Neuronal stem cell (in vitro differentiated cells): Measurements from ENCODE around the gene SHROOM4.

Experiments
- DNase-seq: peaks from one replicate; pipeline ENCODE4 v3.0.0-alpha.2; 2013; ENCODE audit warnings: low spot score
- H2AFZ ChIP-seq: one replicate; pipeline ENCODE4 v1.6.1; 2013; ENCODE audit warnings: mild to moderate bottlenecking, low read length, inconsistent platforms
- H2AK5ac ChIP-seq: 2 replicates; pipeline ENCODE4 v1.6.1; 2013; ENCODE audit warnings: low read depth, mild to moderate bottlenecking, inconsistent platforms, low read length, moderate library complexity, mixed read lengths
- H2BK120ac ChIP-seq: 2 replicates; pipeline ENCODE4 v1.6.1; 2013; ENCODE audit warnings: low read depth, mild to moderate bottlenecking, inconsistent platforms, low read length, moderate library complexity, mixed read lengths
- H2BK12ac ChIP-seq: one replicate; pipeline ENCODE4 v1.6.1; 2013; ENCODE audit warnings: low read length, inconsistent platforms
- H2BK15ac ChIP-seq: 2 replicates; pipeline ENCODE4 v1.6.1; 2013; ENCODE audit warnings: mild to moderate bottlenecking, low read length, inconsistent platforms, mixed read lengths
- H2BK5ac ChIP-seq: one replicate; pipeline ENCODE4 v1.6.1; 2013; ENCODE audit warnings: inconsistent platforms, mild to moderate bottlenecking, low read length, moderate library complexity
- H3K14ac ChIP-seq: one replicate; pipeline ENCODE4 v1.6.1; 2013; ENCODE audit warnings: low read length, inconsistent platforms
- H3K18ac ChIP-seq: 2 replicates; pipeline ENCODE4 v1.6.1; 2013; ENCODE audit warnings: low read length, inconsistent platforms
- H3K23ac ChIP-seq: 2 replicates; pipeline ENCODE4 v1.6.1; 2013; ENCODE audit warnings: low read depth, mild to moderate bottlenecking, mixed read lengths, low read length, inconsistent platforms; ENCODE audit not compliant: poor library complexity
- H3K27ac ChIP-seq: replicated peaks from 3 replicates; pipeline ENCODE4 v1.5.1; 2013; ENCODE audit warnings: low read length, inconsistent platforms
- H3K27me3 ChIP-seq, 3 experiments: 2 replicates each; pipeline ENCODE4 v1.6.1; 2013; ENCODE audit warnings: low read length in 3 of 3, mild to moderate bottlenecking in 2 of 3, inconsistent platforms in 1 of 3, low read depth in 1 of 3, mixed read lengths in 1 of 3, moderate library complexity in 1 of 3; ENCODE audit not compliant: control insufficient read depth in 3 of 3, insufficient read depth in 3 of 3
- H3K36me3 ChIP-seq, 2 donors: replicated peaks in 1 of 2; 2 replicates each; pipeline ENCODE4 v1.6.1; 2013; ENCODE audit warnings: low read length in 2 of 2; ENCODE audit not compliant: control insufficient read depth in 2 of 2, insufficient read depth in 2 of 2
- H3K4ac ChIP-seq: 2 replicates; pipeline ENCODE4 v1.6.1; 2013; ENCODE audit warnings: inconsistent platforms, mild to moderate bottlenecking, low read length, moderate library complexity
- H3K4me1 ChIP-seq, 2 donors: 1 replicate in 1 of 2; 2 replicates in 1 of 2; pipeline ENCODE4 v1.6.1; 2013; ENCODE audit warnings: low read length in 2 of 2, low read depth in 1 of 2; ENCODE audit not compliant: control insufficient read depth in 2 of 2, insufficient read depth in 1 of 2
- H3K4me2 ChIP-seq: one replicate; pipeline ENCODE4 v1.6.1; 2013; ENCODE audit warnings: mild to moderate bottlenecking, low read length, inconsistent platforms; ENCODE audit not compliant: insufficient read depth, poor library complexity, severe bottlenecking
- H3K4me3 ChIP-seq, 2 donors: 2 replicates each; pipeline ENCODE4 v1.5.1; 2013; ENCODE audit warnings: low read length in 2 of 2, mild to moderate bottlenecking in 2 of 2, inconsistent platforms in 1 of 2, moderate library complexity in 1 of 2
- H3K79me1 ChIP-seq: one replicate; pipeline ENCODE4 v1.6.1; 2013; ENCODE audit warnings: low read depth, mild to moderate bottlenecking, inconsistent platforms, low read length, moderate library complexity
- H3K9ac ChIP-seq: one replicate; pipeline ENCODE4 v1.6.1; 2013; ENCODE audit warnings: mild to moderate bottlenecking, low read depth, low read length, inconsistent platforms; ENCODE audit not compliant: poor library complexity
- H3K9me3 ChIP-seq, 2 donors: replicated peaks in 1 of 2; 2 replicates each; pipeline versions ENCODE3 to v1.6.1; 2013; ENCODE audit warnings: low read length in 2 of 2, mild to moderate bottlenecking in 2 of 2, inconsistent platforms in 1 of 2, low read depth in 1 of 2, mixed read lengths in 1 of 2, moderate library complexity in 1 of 2; ENCODE audit not compliant: control insufficient read depth in 2 of 2, insufficient read depth in 1 of 2
- H4K8ac ChIP-seq: one replicate; pipeline ENCODE4 v1.6.1; 2013; ENCODE audit warnings: low read depth, mild to moderate bottlenecking, inconsistent platforms, low read length, moderate library complexity
- H4K91ac ChIP-seq: one replicate; pipeline ENCODE4 v1.6.1; 2013; ENCODE audit warnings: low read length, low read depth, mild to moderate bottlenecking, inconsistent platforms; ENCODE audit not compliant: poor library complexity
- WGBS, 2 donors: extraction: QIAGEN DNeasy Blood & Tissue Kit; methylation state at CpG; one replicate each; pipeline ENCODE4 v1.1.7; 2013; ENCODE audit warnings: missing lambda C conversion rate in 2 of 2, mixed read lengths in 1 of 2; ENCODE audit not compliant: insufficient read length in 2 of 2, insufficient replicate concordance in 1 of 2; ENCODE audit errors: extremely low coverage in 2 of 2; 5-methylcytosine and 5-hydroxymethylcytosine counted together

The SHROOM4 gene

DNA sequence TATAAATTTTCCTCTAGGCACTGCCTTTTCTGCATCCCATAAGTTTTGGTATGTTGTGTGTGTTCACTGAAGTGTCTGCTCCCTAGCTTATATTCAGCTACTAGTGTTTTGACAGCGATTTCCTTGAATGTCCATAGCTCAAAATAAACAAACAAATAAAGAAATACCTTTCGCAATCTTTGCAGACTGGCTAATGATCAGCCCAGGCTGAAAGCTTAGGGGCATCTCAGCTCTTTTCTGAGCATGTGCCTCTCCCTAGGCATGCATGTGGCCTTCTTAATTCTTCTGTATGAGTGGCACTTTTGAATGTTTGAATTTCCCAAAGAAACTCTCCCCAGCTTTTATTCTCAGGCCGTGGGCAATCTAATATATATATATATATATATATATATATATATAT, 44.6 kb upstream of the SHROOM4 start:
- Histone ChIP-seq H2BK120ac (no peak overlapping the region), H3K4me2 (no peak overlapping the region), H3K9me3 (no peaks in the 10 kb centered on the region), H2BK12ac (no peak overlapping the region), H2AK5ac (no peak overlapping the region), H3K4ac (no peak overlapping the region), H3K23ac (no peak overlapping the region), H4K91ac (no peak overlapping the region), H3K4me1 (no peaks in the 10 kb centered on the region), H3K27me3 (no peaks in the 10 kb centered on the region), H3K36me3 (no peaks in the 10 kb centered on the region), H3K9ac (no peak overlapping the region), H3K18ac (no peak overlapping the region), H2BK5ac (no peak overlapping the region), H3K14ac (no peak overlapping the region), H3K27ac (no peak overlapping the region), H2BK15ac (no peak overlapping the region), H2AFZ (no peak overlapping the region), H4K8ac (no peak overlapping the region), H3K79me1 (no peaks in the 10 kb centered on the region), H3K4me3 (no peak overlapping the region)
- no peak for DNase-seq
- no CpG with 5 or more reads among the region's 3 CpGs for WGBS, 2 donors

DNA sequence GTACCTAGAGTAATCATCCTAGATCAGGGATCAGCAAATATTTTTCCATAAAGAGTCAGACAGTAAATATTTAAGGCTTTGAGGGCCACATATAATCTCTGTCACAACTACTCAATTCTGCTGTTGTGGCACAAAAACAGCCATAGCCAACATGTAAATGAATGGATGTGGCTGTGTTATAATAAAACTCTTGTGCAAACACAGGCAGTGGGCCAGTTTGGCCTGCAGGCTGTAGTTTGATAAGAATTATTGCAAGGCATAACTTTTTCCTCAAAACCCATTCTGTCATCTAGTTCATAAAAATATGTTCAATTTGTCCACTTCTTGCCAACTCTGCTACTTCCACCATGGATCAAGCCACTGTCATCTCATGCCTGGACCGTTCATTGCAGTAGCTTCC, 39.4 kb upstream of the SHROOM4 start:
- Histone ChIP-seq H3K9ac (no peak overlapping the region), H3K27ac (no peak overlapping the region), H3K9me3 (no peaks in the 10 kb centered on the region), H2AFZ (no peak overlapping the region), H2BK12ac (no peak overlapping the region), H3K23ac (no peak overlapping the region), H4K91ac (no peak overlapping the region), H3K18ac (no peak overlapping the region), H3K79me1 (no peaks in the 10 kb centered on the region), H3K36me3 (no peaks in the 10 kb centered on the region), H4K8ac (no peak overlapping the region), H2BK5ac (no peak overlapping the region), H3K27me3 (no peaks in the 10 kb centered on the region), H3K4me2 (no peak overlapping the region), H2BK15ac (no peak overlapping the region), H3K4me3 (no peak overlapping the region), H2BK120ac (no peak overlapping the region), H3K14ac (no peak overlapping the region), H3K4me1 (no peaks in the 10 kb centered on the region), H2AK5ac (no peak overlapping the region), H3K4ac (no peak overlapping the region)
- DNase-seq, result no peak
- no CpG with 5 or more reads among the region's 1 CpG for WGBS, 2 donors

DNA sequence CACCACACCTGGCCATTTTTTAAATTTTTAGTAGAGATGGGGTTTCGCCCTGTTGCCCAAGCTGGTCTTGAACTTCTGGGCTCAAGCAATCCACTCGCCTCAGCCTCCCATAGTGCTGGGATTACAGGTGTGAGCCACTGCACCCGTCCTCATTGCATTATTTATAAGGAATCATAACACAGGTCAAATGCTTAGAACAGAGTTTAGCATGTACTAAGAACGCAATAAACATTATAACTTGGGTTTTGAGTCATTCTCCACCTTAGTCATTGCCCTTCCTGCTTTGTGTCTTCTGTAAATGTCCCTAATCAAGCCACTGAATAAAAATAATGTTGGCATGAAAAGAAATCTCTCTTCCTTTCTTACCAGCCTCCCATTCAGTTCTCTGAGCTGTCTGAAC, 38.5 kb upstream of the SHROOM4 start:
- Histone ChIP-seq H2BK5ac (no peak overlapping the region), H3K27ac (no peak overlapping the region), H2BK120ac (no peak overlapping the region), H3K4me2 (no peak overlapping the region), H3K4ac (no peak overlapping the region), H2AFZ (no peak overlapping the region), H3K18ac (no peak overlapping the region), H4K91ac (no peak overlapping the region), H3K9ac (no peak overlapping the region), H3K4me3 (no peak overlapping the region), H3K27me3 (no peaks in the 10 kb centered on the region), H3K79me1 (no peaks in the 10 kb centered on the region), H2BK15ac (no peak overlapping the region), H2BK12ac (no peak overlapping the region), H2AK5ac (no peak overlapping the region), H3K4me1 (no peaks in the 10 kb centered on the region), H3K23ac (no peak overlapping the region), H3K36me3 (no peaks in the 10 kb centered on the region), H3K14ac (no peak overlapping the region), H4K8ac (no peak overlapping the region), H3K9me3 (no peaks in the 10 kb centered on the region)
- no peak for DNase-seq
- WGBS, 2 donors, result no CpG with 5 or more reads among the region's 4 CpGs

DNA sequence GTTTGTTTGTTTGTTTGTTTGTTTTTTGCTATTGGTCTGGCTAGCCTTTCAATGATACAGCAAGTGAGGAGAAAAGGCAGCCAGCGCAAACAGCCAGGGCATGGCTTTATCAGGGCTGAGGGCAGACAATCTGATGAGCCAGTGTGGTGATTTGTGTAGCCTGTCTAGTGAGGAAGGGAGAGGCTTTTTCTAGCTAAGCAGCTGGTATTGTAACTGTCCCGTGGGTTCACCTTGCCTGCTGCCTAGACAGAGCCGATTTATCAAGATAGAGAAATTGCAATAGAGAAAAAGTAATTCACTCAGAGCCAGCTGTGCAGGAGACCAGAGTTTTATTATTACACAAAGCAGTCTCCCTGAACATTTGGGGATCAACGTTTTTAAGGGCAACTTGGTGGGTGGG, 28.2 kb upstream of the SHROOM4 start:
- Histone ChIP-seq H3K4me1 (no peaks in the 10 kb centered on the region), H2BK15ac (no peak overlapping the region), H2BK12ac (no peak overlapping the region), H3K9ac (no peak overlapping the region), H3K23ac (no peak overlapping the region), H3K4ac (no peak overlapping the region), H3K27me3 (no peaks in the 10 kb centered on the region), H3K36me3 (no peaks in the 10 kb centered on the region), H3K18ac (no peak overlapping the region), H3K4me3 (no peak overlapping the region), H2BK120ac (no peak overlapping the region), H3K79me1 (no peaks in the 10 kb centered on the region), H2AFZ (no peak overlapping the region), H2BK5ac (no peak overlapping the region), H4K91ac (no peak overlapping the region), H3K9me3 (no peaks in the 10 kb centered on the region), H4K8ac (no peak overlapping the region), H3K4me2 (no peak overlapping the region), H2AK5ac (no peak overlapping the region), H3K14ac (no peak overlapping the region), H3K27ac (no peak overlapping the region)
- WGBS, 2 donors, result no CpG with 5 or more reads among the region's 4 CpGs
- DNase-seq, result no peak
